Mucosa of descending colon (tissue), 3 donors: ENCODE results near the gene DCPS. TPM values are rescaled to one million over a fixed set of nuclear protein-coding genes. Genes with fewer than 3 reads are reported as not detected.
A peak's percentile ranks its signal among the peaks of the same experiment; 100 is the strongest.
"Not testable (repeated sequence)": the region's sequence is repeated elsewhere in the genome, so short reads cannot be mapped to it uniquely, and the experiment has no call there.

Source experiments
- ATAC-seq: fragments of 200-7000 bp; cut with Tn5 transposase; one replicate; pipeline ENCODE4 v1.9.1; 2020; ENCODE audit warnings: mild to moderate bottlenecking, moderate library complexity
- DNase-seq, 3 donors: peaks; one replicate each; pipeline ENCODE4 v3.0.0-alpha.2; 2020
- H3K36me3 ChIP-seq: fragments of 200-600 bp; one replicate; pipeline ENCODE4 v1.8.0; 2021; ENCODE audit warnings: low read depth, mild to moderate bottlenecking
- H3K4me1 ChIP-seq: fragments of 200-600 bp; one replicate; pipeline ENCODE4 v1.8.0; 2021; ENCODE audit warnings: low read depth, mild to moderate bottlenecking
- H3K4me3 ChIP-seq: fragments of 200-600 bp; one replicate; pipeline ENCODE4 v1.8.0; 2021; ENCODE audit warnings: mild to moderate bottlenecking
- H3K9me3 ChIP-seq: fragments of 200-600 bp; one replicate; pipeline ENCODE4 v1.8.0; 2021; ENCODE audit warnings: mild to moderate bottlenecking
- CTCF ChIP-seq: fragments of 200-600 bp; IDR thresholded peaks from one replicate; pipeline ENCODE4 v1.8.0; 2022; ENCODE audit warnings: antibody characterized with exemption, mild to moderate bottlenecking
- intact Hi-C, 2 donors: fragments of 100-400 bp; cut with DNase I in 1 of 2; cut with micrococcal nuclease in 1 of 2; formaldehyde crosslinking; loops; one replicate each; pipeline versions ENCODE4 v1.11.0 to v1.11.1; 2022; cut with DNase I, micrococcal nuclease
- total RNA-seq, 3 donors: library from RNA; stranded (reverse); fragmentation: NEBNext Ultra II Directional in 2 of 3; extraction: Animal tissue kit (Norgen Biotek cat#: 25700) in 2 of 3; gene quantifications; one replicate each; pipeline versions ENCODE4 v1.2.1 to v1.2.4, GENCODE V29; 2021 to 2023
- donor health status: DM: no; HTN: no; CAD: no; lungs with moderate emphysema.
- donor health status: DM: no; HTN: no; CAD: no.
- donor health status: DM: no; HTN: yes; CAD: no.

The DCPS gene
- total RNA-seq, 3 donors from 2014 or later = 10.0 to 21.3 (median 14.8) TPM

- H3K9me3 ChIP-seq, intact Hi-C loops, H3K4me3 ChIP-seq, H3K36me3 ChIP-seq: not testable (repeated sequence)
- DNase-seq (peak; percentile 49 to 71 (median 49)), ATAC-seq (peak; percentile 39)
- H3K4me1 ChIP-seq = peaks cover 20% of the 10 kb centered on the region
These were observed 64.7 kb downstream of the DCPS start for GRCh38 chr11:126368336-126369119.

- Histone ChIP-seq H3K4me3 (no peak overlapping the region), H3K9me3 (no peaks in the 10 kb centered on the region), H3K4me1 (peaks cover 20% of the 10 kb centered on the region), H3K36me3 (no peaks in the 10 kb centered on the region)
- DNase-seq (no peak), ATAC-seq (no peak)
- no peak for TF ChIP-seq CTCF
- intact Hi-C loops = no loop called here
These were observed 66.2 kb downstream of the DCPS start for GRCh38 chr11:126370016-126370415.

GRCh38 chr11:126371595-126371994 is 67.7 kb downstream of the DCPS start:
- no peak for DNase-seq
- Histone ChIP-seq H3K4me1 (peaks cover 8% of the 10 kb centered on the region), H3K36me3 (no peaks in the 10 kb centered on the region), H3K4me3 (no peak overlapping the region), H3K9me3 (no peaks in the 10 kb centered on the region)
- intact Hi-C loops = no loop called here
- no peak for ATAC-seq
- no peak for TF ChIP-seq CTCF

GRCh38 chr11:126373389-126374066 is 69.7 kb downstream of the DCPS start:
- H3K9me3 ChIP-seq, DNase-seq, intact Hi-C loops, H3K4me3 ChIP-seq, H3K36me3 ChIP-seq, H3K4me1 ChIP-seq, ATAC-seq: not testable (repeated sequence)

GRCh38 chr11:126374562-126375300 is 70.9 kb downstream of the DCPS start:
- H3K9me3 ChIP-seq, ATAC-seq, H3K36me3 ChIP-seq, H3K4me1 ChIP-seq, H3K4me3 ChIP-seq, intact Hi-C loops, DNase-seq: not testable (repeated sequence)

- Histone ChIP-seq H3K36me3 (no peaks in the 10 kb centered on the region), H3K9me3 (no peaks in the 10 kb centered on the region), H3K4me3 (no peak overlapping the region), H3K4me1 (no peaks in the 10 kb centered on the region)
- intact Hi-C loops = no loop called here
- DNase-seq (no peak), ATAC-seq (peak; percentile 70)
- TF ChIP-seq CTCF = no peak
These were observed 71.9 kb downstream of the DCPS start for GRCh38 chr11:126375726-126376125.

GRCh38 chr11:126378763-126379162 is 74.9 kb downstream of the DCPS start:
- ATAC-seq = no peak
- H3K4me3 ChIP-seq = no peak overlapping the region
- DNase-seq = no peak
- H3K4me1 ChIP-seq = peaks cover 5% of the 10 kb centered on the region
- intact Hi-C loops = no loop called here
- TF ChIP-seq CTCF = no peak
- H3K36me3 ChIP-seq = no peaks in the 10 kb centered on the region
- no peaks in the 10 kb centered on the region for H3K9me3 ChIP-seq
